HG03378 (cell line): ENCODE measurements around the gene KRT15.

Experiments
- ATAC-seq: cut with Tn5 transposase; IDR thresholded peaks from one replicate; pipeline ENCODE4 v1.9.1; 2021; ENCODE audit warnings: mild to moderate bottlenecking, moderate library complexity; ENCODE audit not compliant: unreplicated experiment

Gene KRT15

DNA sequence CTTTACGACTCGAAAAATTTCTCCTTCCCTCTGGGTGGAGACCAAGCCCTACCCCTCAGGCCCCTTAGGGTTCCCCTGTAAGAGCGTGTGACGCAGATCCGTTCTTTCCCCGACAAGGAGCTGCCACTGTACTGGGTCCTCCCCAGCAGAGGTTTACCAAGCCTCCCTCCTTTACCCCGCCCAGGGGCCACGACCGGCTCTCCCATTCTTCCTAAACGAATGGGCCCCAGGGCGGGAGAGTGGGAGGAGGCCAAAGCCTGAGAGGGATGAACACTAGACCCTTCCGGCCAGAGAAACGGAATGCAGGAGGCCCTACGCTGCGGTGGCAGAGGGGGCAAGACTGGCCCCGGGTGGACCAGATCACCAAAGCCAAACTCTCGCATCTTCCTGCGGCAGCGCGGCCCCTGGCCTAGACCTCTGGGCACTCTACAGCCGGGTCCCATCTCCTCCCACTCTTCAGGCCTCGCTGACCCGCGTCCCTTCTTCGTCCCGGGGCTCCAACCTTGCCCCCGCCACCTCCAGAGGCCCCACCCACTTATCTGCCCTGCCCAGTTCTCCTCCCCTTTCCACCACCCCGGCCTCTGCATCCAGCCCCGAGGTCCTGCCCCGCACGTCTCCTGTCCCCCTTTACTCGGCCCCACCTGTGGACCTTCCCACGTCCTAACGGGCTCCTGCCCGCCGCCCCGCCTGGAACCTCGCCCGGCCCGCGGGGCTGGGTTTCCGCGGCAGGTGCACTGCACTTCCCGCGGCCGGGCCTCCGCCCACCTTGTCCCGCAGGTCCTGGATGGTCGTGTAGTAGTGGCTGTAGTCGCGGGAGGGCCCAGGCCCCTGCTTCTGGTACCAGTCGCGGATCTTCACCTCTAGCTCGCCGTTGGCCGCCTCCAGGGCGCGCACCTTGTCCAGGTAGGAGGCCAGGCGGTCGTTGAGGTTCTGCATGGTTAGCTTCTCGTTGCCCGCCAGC, 8.7 kb upstream of the KRT15 start:
- ATAC-seq = no peak

DNA sequence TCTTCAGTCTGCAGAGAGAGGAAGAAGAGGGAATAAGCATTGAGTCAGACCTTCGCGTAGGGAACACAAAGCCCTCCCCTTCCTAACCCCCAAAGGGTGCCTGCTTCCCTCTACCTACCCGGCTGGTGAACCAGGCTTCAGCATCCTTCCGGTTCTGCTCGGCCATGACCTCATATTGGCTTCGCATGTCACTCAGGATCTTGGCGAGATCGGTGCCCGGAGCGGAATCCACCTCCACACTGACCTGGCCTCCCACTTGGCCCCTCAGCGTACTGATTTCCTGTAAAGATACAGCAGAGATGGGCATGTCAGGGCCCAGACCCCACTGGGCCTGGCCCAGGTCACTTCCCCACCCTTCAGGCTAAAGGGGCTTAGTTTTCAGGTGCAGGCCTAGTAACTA, 5.6 kb upstream of the KRT15 start:
- ATAC-seq = no peak

DNA sequence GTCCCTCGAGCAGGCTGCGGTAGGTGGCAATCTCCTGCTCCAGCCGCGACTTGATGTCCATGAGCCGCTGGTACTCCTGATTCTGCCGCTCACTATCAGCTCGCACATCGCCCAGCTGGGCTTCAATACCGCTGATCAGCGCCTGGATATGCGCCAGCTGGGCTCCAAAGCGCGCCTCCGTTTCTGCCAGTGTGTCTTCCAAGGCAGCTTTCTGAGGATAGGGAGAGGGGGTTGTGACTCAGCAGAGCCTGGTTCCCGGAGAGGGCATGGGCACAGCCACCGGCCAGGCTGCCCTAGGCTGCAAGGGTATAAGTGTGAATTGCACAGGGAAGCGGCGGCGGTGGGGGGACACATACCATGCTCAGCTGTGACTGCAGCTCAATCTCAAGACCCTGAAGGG, 5.1 kb upstream of the KRT15 start:
- ATAC-seq = no peak

DNA sequence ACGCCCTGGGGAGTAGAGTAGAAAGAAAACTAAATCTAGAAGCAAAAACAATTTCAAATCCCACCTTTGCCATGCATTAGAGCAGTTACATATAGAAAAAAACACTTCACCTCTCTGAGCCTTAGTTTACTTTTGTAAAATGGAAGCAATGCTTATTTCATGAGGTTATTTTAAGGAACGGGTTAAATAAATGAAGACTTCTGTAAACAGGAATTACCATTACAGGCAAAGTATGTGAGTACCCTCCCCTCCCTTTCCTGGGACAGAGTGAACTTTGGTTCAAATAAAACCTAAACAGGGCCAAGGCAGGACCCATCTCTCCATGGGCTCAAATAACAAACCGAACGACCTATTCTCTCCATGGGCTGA, 4.5 kb upstream of the KRT15 start:
- ATAC-seq = no peak

DNA sequence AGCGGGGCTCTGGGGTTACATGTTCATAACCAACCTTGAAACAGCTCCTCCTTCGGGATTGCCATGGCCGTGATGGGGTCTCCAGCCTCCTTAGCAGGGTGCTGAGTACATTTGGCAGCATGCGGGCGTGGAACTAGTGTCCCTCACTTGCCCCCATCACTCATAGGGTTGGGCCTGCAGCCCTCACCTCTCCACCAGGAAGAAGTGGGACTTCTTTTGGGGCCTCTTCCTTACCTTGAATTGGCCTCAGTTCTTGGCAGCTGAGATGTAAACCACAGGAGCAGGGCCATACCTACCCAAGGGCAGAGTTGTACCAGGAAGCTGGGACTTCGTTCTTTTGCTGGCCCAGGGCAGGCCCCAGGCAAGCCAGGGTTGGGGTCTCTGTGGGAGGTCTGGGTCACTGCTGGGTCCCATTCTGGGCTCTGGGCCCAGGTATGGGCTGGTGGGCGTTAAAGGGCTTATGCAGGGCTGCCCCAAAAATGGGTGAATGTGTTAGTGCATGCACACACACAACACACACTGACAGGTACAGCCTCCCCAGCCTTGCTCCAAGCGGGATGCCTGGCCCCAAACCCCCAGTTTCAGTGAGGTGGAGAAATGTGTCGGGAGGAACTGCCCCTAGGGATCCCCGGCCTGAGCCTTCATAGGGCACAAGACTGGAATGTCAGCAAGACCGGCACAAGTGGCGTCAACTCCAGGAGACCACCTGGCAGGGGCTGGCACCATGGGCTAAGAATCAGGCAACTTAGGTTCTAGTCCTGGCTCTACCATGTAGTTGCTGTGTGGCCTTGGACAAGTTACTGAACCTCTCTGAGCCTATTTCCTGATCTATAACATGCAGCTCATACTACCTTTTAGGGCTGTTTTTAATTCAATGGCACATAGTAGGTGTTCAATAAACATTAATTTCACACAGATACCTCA, 3.9 kb upstream of the KRT15 start:
- ATAC-seq = no peak

DNA sequence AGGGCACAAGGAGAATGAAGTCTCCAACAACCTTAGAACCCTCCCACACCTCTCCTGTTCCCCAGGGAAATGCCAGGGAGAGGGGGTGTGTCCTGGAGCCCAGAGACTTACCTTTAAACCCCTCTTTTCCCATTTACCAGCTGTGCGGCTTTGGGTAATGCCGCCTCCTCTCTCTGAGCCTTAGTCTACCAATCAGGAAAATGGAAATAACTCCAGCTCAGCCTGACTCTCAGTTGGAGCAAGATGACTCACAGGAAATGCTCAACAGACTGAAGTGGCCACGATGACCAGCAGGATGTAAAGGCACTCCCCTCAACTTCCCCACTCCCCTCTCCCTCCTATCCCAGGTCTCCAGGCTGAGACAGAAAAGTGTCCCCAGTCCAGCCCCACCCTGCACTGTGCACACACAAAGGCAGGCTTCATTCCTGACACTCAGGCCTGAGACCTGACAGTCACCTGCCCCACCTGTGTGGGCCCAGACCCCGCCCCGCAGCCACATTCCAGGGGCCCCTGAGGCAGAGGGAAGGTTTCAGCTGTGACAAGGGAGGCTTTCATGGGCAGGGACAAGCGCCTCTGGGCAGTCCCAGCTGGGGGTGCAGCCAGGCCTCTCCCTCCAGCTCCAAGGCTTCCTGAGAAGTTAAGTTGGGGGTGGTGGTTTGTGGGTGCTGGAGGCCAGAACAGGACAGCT, 3.0 kb upstream of the KRT15 start:
- no peak for ATAC-seq

DNA sequence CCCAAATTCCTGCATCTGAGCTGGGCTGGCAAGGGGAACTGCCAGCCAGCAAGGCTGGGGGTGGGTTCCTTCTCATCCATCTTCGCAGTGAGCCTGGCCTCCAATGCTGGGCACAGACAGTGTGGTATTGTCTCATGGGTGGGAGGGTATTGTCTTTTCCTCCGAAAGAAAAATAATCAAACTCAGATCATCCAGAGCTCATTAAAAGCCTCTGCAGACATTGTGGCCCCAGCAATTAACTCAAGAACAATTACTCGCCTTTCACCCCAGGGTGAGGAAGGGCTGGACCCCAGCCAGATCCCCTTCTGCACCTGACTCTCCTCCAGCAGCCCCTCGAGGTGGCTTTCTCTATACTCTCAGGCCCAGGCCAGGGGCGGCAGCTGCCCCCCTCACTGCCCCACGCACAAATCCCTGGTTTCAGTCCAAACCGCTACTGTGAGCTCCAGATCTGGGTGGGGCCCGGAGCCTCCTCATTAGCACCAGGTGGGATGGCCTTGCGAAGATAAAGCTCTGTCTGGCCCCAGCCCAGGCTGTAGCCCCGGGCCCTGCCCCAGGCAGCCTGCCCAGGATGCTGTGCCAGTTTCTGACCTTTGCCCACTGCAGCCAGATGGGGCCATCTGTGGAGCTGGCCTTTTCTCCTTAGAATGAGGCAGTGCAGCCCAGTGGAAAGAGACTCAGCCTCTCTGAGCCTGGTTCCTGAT, 2.3 kb upstream of the KRT15 start:
- no peak for ATAC-seq

DNA sequence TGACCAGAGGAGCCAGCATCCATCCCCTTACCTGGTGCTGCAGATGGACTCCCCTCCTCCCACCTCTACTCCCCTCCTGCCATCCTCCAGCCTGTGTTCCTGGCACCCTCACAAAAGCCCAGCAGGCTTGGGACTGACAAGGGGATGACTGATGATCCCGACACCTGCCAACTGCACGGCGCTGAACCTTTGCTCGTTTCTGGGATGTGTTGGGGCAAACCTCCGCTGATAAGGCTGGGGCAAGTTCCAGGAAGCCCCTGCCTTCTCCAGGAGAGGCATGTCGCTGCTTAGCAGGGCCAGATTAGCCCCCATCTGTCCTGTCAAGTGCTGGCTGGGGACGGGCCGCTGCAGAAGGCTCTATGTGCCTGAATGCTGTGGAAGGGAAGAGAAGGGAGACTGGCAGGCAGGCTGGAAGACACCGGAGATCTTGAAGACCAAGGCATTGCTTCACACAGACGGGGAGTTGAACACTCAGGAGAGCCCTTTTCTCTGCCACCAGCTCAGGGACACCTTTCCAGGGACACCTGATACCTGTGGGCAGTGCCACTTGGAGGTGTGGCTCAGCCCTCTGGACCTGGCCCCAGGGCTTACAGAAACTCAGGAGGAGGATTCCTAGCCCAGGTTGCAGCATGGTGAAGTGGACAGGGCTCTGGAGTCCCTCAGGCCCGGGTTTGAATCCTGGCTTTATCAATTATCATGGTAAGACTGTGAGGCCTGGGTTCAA, 973 bp upstream of the KRT15 start:
- ATAC-seq = no peak

DNA sequence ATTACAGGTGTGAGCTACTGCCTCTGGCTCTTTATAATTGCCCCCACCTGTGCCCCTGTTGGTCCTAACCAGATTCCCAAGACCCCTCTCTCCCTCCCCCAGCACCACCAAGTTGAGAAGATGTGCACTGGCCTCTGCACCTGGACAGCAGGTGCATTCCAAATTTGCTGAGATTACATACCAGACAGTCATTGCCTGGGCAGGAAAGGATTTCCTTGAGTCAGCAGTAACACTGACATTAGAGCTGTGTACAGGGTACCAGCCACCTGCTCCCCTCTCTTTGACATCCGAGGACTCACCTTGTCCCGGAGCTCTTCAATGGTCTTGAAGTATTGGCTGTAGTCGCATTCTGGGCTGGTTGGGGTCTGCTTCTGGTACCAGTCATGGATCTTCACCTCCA, 659 bp downstream of the KRT15 start:
- ATAC-seq = no peak

DNA sequence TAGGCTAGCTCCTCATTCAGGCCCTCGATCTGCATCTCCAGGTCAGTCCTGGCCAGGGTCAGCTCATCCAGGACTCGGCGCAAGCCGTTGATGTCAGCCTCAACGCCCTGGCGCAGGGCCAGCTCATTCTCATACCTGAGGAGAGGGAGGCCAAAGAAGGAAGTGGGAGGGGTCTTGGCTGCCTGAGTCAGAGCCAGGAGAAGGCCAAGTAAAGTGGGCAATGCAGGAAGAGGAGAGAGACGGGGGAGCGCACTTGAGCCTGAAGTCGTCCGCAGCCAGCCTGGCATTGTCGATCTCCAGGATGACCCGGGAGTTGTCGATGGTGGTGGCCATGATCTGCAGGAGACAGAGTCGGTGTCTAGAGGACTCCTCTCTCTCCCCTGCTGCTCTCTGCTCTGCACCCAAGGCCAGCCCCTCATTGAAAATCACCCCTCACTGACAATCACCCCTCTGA, 1.8 kb downstream of the KRT15 start:
- no peak for ATAC-seq

DNA sequence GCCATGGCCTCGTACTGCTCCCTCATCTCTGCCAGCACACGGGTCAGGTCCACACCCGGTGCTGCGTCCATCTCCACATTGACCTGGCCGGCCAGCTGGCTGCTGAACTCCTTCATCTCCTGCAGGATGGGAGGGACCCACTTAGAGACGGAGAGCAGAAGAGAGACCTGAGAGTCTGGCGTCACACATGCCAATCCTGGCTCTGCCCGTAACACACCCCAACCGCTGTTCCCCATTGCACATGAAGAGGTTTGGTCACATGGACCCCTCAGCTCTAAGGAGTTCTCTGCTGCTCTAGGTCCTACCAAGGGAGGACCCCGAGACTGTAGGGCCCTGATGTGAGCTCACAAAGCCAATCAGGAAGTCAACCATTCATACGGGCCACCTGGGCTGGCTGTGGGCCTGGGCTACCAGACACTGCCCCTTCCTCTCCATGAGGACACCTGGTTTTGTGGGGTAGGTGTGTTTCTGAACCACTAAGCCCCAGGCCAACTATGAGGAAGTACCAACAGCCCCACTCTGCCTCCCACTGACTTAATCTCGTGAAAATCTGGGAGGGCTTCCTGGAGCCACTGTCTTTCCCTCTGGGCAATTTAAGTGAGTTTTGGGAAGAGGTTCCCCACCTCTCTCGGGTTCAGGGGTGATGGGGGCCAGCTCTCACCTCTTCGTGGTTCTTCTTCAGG, 2.4 kb downstream of the KRT15 start:
- ATAC-seq = no peak

DNA sequence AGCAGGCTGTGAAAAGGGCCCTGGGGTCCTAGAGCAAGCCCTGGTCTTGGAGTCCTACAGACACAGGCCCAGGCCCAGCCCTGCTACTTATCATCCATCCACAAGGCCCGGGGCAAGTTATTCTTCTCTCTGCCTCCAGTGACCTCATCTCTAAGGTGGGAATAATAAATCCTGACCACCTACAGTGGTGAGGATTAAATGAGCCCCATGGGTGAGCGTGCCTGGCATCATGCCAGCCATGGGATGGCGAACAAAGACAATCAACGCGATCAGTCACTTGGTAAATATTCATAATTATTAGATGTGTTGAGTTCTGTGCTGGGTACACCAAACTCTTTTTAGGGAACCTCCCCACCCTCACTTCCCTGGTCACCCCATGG, 5.5 kb downstream of the KRT15 start:
- no peak for ATAC-seq

DNA sequence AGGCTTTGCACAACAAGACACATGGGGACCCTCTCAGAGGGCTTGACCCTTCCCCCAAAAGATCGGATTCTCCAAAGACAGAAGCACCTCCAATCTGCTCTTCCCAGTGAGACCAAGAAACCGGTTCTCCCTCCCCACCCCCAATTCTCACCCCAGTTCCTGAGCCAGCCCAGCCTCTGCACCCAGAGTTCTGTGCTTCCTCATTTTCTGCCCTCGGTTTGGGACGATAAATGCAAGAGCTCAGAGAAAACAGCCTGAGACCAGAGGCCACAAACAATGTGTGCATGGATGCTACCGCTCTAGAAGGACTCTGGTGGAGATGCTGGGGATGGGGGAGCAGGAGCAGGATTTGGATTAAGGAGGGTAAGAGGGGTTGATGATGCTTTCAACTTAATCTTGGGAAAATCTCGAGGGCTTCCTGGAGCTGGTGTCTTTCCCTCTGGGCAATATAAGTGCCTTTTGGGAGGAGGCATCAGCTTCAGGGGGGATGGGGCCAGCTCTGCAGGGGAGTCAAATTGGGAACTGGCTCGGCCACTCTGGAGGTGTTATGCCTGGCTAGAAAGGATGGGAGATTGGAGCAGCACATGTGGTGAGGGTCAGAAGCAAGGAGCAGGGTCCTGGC, 6.0 kb downstream of the KRT15 start:
- ATAC-seq = no peak

DNA sequence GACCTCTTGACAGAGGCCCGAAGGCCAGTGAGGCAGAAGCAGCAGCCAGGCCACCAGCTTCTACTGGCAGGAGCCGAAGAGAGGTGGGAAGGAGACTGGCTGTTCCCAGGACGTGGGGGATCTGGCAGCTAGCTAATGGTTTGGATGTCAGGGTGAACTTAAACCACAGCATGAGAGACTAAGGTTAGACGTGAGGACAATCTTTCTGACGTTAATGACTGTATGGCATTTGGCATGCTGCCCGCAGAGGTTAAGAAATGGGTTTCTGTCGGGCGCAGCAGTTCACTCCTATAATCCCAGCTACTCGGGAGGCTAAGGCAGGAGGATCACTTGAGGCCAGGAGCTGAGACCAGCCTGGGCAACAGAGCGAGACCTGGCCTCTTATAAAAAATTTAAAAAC, 7.0 kb downstream of the KRT15 start:
- ATAC-seq = no peak

DNA sequence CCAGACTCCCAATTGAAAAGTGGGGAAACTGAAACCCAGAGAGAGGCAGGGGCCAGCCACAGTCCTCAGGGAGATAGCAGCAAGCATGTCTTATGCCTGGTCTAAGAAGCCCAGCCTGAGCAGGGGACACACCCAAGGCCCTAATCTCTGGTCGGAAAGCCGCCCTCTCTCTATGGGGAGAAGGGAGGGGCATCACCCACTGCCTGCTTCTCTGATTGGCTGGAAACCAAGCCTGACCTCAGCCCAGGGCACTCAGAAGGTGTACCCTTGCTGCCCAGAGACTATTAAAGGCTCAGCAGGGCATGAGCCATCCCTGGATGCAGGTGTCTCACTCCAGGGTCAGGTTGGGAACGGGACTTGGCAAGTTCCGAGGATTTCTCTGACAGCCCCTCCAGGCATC, 7.6 kb downstream of the KRT15 start:
- no peak for ATAC-seq

DNA sequence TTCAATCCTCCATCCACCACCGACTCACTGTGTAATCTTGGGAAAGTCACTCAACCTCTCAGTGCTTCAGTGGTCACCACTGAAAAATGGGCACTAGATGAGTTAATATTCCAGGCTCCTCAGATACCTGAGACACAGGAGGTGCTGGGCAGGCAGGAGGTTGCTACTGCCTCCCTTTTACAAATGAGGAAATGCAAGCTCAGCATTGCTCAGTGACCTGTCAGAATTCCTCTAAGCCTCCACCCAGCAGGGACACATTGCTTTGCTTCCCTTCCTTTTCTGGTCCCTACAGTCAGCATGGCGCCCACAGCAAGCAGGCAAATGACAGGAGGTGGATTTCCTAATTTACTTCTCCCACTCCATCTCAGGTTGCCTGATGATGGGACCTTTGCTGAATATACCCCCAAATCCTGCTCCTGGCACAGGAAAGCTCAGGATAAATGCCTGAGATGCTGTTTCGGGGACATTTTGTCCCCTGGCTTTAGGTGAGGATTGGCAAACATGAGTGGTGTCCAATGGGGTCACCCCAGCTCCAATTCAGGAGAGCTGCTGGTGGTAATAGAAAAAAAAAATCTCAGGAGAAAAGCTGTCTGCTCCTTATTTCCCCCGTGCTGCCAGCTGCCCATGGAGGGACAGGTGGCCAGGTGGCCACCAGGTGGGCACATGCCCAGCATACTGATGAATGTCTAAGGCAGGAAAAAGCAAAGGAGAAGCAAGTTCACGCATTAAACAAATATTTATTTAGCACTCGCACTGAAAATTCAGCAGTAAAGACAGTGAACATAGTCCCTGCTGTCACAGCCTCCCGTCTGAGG, 8.2 kb downstream of the KRT15 start:
- no peak for ATAC-seq

DNA sequence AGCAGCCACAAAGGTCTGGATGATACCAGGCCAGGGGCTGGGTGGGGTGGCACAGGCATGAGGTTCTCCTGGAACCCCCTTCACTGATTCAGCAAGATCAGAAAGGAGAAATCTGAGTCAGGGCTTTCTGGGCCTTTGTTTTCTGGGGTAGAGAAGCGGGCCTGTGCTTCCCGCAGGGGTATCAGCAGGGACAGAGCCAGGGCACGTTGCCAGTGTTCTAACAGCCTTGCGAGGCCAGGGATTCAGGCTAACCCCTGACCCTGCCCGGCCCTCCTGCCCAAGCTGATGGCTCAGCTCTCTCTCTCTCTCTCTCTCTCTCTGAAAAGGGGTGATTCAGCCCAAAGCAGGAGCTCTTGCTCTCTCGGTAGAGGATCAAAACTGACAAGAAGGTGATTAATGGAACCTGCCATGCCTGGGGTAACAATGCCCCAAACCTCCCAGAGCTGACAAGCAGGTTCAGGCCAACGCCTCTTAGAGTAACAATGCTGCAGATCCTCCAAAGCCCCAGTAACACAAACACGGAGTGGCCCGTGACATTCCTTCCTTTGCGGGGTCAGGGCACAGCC, 11.3 kb downstream of the KRT15 start:
- no peak for ATAC-seq
